Ovary (tissue), 3 donors: ENCODE measurements around the gene RASL12.

ENCODE experiments used
- POLR2A ChIP-seq: fragments of 450-650 bp; IDR thresholded peaks from one replicate; pipeline ENCODE4 v1.6.1; 2017; ENCODE audit warnings: antibody characterized with exemption, mild to moderate bottlenecking, moderate library complexity
- TF ChIP-seq, protein P1 (sequence below), 3 donors: fragments of 450-650 bp in 2 of 3; fragments of 200-600 bp in 1 of 3; IDR thresholded peaks; one replicate each; pipeline versions ENCODE4 v1.5.1 to v1.8.0; 2016 to 2022; ENCODE audit warnings: antibody characterized with exemption in 3 of 3, mild to moderate bottlenecking in 1 of 3
- donor health status: DM: no; HTN: no; CAD: no.

DNA sequence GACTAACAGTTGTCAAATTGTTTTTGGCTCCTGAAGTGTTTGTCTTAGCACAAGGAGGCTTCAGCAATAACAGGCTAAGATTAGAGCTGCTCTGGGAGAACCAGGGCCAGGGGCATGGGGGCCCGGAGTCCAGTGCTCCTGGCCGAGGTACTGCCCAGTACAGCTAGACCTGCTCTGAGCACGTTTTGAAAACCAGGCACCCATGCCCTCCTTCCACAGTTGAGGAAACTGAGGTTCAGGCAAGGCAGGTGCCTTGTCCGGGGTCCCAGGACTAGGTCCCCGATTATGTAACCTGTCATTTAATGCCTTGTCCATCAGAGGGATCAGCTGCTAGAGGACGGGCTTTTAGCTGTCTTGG lies 27.9 kb upstream of the RASL12 start:
- TF ChIP-seq, protein P1, sequence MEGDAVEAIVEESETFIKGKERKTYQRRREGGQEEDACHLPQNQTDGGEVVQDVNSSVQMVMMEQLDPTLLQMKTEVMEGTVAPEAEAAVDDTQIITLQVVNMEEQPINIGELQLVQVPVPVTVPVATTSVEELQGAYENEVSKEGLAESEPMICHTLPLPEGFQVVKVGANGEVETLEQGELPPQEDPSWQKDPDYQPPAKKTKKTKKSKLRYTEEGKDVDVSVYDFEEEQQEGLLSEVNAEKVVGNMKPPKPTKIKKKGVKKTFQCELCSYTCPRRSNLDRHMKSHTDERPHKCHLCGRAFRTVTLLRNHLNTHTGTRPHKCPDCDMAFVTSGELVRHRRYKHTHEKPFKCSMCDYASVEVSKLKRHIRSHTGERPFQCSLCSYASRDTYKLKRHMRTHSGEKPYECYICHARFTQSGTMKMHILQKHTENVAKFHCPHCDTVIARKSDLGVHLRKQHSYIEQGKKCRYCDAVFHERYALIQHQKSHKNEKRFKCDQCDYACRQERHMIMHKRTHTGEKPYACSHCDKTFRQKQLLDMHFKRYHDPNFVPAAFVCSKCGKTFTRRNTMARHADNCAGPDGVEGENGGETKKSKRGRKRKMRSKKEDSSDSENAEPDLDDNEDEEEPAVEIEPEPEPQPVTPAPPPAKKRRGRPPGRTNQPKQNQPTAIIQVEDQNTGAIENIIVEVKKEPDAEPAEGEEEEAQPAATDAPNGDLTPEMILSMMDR (IDR thresholded peaks at IDR 0.05): no peak
- TF ChIP-seq POLR2A: no peak
